Measurements from ENCODE around the gene DBH.

- TF ChIP-seq CTCF (IDR thresholded peaks at IDR 0.05) = no peak
- no peak for TF ChIP-seq POLR2A (IDR thresholded peaks at IDR 0.05)
These were observed 41.9 kb upstream of the DBH start for GRCh38 chr9:133594310-133594709.
